Loucy (cell line): ENCODE data around the gene INPP4B.

Experiments
- CTCF ChIP-seq: fragments of 200-600 bp; sonication (generic); conservative IDR thresholded peaks from 2 replicates; pipeline ENCODE4 v1.5.1; 2014; ENCODE audit warnings: mild to moderate bottlenecking, antibody characterized with exemption, low read length
- EZH2phosphoT487 ChIP-seq: fragments of 200-600 bp; IDR thresholded peaks from 2 replicates; pipeline ENCODE4 v1.6.1; 2018; ENCODE audit warnings: antibody characterized with exemption, mild to moderate bottlenecking, moderate library complexity, borderline replicate concordance

DNA sequence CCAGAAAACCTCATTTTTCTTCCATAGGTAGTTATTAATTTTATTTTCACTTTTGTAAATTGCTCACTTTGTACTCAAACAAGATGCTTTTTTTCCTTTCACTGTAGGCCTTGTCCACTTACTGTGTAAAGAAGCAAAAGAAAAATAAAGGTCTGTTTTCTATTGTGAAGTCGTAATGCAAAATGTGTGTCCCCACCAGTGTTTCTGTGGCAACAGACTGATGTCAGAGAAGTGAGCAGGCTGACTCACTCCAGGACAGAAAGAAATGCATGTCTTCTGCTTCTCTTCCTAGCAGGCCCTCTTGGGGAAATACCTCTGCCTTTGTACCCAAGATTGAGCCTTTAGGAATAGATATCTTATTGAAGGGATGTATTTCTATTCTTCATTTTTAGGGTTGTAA lies 30.3 kb downstream of the INPP4B start:
- TF ChIP-seq CTCF (no peak), EZH2phosphoT487 (no peak)
